ENCODE measurements around the gene TFB2M. TPM values are rescaled to one million over a fixed set of nuclear protein-coding genes. Genes with fewer than 3 reads are reported as not detected.

TFB2M gene
- total RNA-seq, 1 donor from 2014 or later: 16.8 TPM

DNA sequence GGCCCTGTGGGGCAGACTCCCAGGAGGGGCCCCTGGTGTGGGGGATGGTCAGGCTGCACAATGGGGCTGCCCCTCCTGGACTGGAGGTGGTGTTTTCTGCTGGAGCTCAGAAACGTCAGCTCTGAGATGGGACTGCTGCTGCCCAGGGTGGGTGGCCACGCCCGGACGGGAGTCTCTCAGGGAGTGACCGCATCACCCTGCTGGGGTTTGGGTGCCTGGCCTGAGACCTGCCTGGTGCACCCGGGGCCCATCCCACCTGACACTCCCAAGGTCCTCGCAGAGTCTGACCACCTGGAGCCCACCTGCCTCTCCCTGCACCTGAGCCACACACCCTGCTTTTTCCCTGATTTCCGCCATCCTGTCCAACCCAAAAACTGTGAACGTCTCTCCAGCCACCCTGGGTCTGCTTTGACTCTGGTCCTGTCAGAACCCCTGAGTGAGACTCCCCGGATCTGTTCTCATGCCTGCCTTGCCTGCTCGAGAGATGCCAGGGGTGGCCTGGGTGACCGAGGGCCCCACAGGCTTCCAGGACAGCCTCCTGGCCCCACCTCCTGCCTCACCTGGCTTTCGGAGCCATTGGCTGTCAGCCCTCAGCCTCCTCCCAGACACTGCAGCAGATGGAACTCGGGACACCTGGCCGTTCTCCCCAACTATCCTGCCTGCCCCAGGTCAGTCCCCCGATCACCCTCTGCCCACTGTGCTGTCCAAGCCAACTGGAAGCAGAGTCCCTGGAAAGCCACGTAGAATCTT lies 47.4 kb downstream of the TFB2M start:
- Histone ChIP-seq H3K27me3 (ENCODE audit: control insufficient read depth, insufficient read depth, low read length) (no peaks in the 10 kb centered on the region), H3K4me3 (ENCODE audit: low read depth, low read length) (no peak overlapping the region), H3K36me3 (ENCODE audit: control insufficient read depth, insufficient read depth, low read length) (no peaks in the 10 kb centered on the region)
- DNase-seq (ENCODE audit: low read depth): no peak
- TF ChIP-seq, protein P1, sequence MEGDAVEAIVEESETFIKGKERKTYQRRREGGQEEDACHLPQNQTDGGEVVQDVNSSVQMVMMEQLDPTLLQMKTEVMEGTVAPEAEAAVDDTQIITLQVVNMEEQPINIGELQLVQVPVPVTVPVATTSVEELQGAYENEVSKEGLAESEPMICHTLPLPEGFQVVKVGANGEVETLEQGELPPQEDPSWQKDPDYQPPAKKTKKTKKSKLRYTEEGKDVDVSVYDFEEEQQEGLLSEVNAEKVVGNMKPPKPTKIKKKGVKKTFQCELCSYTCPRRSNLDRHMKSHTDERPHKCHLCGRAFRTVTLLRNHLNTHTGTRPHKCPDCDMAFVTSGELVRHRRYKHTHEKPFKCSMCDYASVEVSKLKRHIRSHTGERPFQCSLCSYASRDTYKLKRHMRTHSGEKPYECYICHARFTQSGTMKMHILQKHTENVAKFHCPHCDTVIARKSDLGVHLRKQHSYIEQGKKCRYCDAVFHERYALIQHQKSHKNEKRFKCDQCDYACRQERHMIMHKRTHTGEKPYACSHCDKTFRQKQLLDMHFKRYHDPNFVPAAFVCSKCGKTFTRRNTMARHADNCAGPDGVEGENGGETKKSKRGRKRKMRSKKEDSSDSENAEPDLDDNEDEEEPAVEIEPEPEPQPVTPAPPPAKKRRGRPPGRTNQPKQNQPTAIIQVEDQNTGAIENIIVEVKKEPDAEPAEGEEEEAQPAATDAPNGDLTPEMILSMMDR (IDR thresholded peaks at IDR 0.05; ENCODE audit: insufficient read depth, low read length, severe bottlenecking): no peak
- no peak for FAIRE-seq

DNA sequence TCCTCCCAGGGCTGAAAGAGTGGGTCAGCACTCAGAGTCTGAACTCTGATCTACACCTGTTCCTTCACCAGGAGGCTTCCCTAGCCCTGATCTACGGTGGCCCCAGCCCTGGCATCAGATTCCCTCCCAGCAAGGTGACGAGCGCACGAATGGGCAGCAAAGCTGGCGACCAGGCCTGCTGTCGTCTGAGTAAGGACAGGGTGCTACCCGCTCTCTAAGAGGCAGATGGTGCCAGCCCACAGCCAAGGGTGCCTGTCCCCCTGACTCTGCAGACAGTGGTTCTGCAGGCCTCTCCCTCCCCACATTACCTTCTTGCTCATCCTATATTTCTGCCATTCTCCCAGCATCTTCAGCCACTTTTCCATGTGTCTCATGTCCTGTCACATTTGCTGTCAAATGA lies 48.7 kb downstream of the TFB2M start:
- H3K4me3 ChIP-seq (ENCODE audit: low read depth, low read length): no peak overlapping the region
- FAIRE-seq: no peak
- TF ChIP-seq, protein P1 (IDR thresholded peaks at IDR 0.05; ENCODE audit: insufficient read depth, low read length, severe bottlenecking): no peak
- H3K27me3 ChIP-seq (ENCODE audit: control insufficient read depth, insufficient read depth, low read length): no peaks in the 10 kb centered on the region
- no peak for DNase-seq (ENCODE audit: low read depth)
- no peaks in the 10 kb centered on the region for H3K36me3 ChIP-seq (ENCODE audit: control insufficient read depth, insufficient read depth, low read length)

- TF ChIP-seq, protein P1 (IDR thresholded peaks at IDR 0.05; ENCODE audit: insufficient read depth, low read length, severe bottlenecking): no peak
- H3K4me3 ChIP-seq (ENCODE audit: low read depth, low read length): no peak overlapping the region
- no peaks in the 10 kb centered on the region for H3K27me3 ChIP-seq (ENCODE audit: control insufficient read depth, insufficient read depth, low read length)
- no peaks in the 10 kb centered on the region for H3K36me3 ChIP-seq (ENCODE audit: control insufficient read depth, insufficient read depth, low read length)
- no peak for DNase-seq (ENCODE audit: low read depth)
- no peak for FAIRE-seq
Measured at GRCh38 chr1:246516126-246516525, 49.9 kb downstream of the TFB2M start.

DNA sequence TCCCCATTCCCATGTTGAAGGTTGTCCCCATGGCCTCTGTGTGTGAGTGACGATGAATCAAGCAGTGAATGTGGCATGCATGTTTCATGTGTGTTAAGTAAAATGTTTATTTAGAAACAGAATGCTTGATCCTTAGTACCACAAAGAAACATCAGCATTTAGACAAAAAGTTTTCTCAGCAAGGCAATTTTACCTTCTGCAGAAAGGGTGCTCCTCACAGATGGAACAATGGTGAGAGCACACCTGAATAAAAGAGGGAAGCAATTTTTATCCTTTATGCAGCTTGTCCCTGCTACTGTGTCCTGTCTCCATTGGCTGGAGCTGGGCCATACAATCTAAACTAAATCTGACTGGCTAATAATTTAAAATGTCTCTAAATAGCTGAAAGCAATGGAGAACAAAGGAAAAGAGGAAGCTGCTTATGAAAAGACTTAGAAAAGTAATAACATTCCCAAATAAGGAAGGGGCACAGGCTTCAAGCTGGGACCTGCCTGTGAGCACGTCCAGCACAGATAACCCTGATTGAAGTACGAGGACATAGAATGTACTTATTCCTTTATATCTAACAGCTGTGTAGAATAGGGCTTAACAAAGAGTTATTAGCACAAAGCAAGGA lies 50.6 kb downstream of the TFB2M start:
- H3K27me3 ChIP-seq (ENCODE audit: control insufficient read depth, insufficient read depth, low read length): no peaks in the 10 kb centered on the region
- no peak for DNase-seq (ENCODE audit: low read depth)
- no peak overlapping the region for H3K4me3 ChIP-seq (ENCODE audit: low read depth, low read length)
- TF ChIP-seq, protein P1 (IDR thresholded peaks at IDR 0.05; ENCODE audit: insufficient read depth, low read length, severe bottlenecking): no peak
- H3K36me3 ChIP-seq (ENCODE audit: control insufficient read depth, insufficient read depth, low read length): no peaks in the 10 kb centered on the region
- no peak for FAIRE-seq

DNA sequence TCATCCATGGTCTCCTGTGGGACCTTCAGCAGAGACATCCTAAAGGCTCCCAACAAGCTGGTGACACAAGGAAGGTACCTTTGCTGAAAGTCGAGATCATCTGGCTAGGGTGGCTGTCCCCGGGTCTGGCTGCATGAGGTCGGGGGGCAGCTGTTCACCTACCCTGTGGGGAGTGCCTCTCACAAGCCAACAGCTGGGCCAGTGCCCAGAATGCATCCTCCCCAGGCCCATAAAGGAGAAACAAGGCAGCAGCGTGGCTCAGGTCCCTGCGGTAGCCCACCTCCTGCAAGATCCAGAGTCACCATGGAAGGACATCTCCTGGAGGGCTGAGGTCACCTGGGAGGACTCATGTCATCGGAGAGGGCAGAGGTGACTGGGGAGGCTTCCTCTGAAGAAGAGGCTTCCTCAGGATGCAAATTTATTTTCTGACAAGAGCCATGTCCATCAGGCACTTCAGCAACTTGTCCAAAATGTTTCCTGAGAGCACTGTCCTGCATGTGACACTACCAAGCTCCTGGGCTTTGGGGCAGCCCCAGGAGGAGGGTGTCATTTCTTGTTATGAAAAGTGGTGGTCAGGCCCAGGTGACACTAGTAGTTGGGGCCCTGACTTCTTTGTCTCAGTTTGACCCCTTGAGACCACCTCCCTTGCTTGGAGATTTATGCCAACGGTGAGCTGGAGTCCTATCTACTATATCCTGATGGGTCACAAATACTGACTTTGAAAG lies 52.3 kb downstream of the TFB2M start:
- no peaks in the 10 kb centered on the region for H3K27me3 ChIP-seq (ENCODE audit: control insufficient read depth, insufficient read depth, low read length)
- no peak overlapping the region for H3K4me3 ChIP-seq (ENCODE audit: low read depth, low read length)
- H3K36me3 ChIP-seq (ENCODE audit: control insufficient read depth, insufficient read depth, low read length): no peaks in the 10 kb centered on the region
- TF ChIP-seq, protein P1 (IDR thresholded peaks at IDR 0.05; ENCODE audit: insufficient read depth, low read length, severe bottlenecking): no peak
- FAIRE-seq (no peak), DNase-seq (ENCODE audit: low read depth) (no peak)

All from bronchial epithelial cell (primary cell).